H9 (cell line): ENCODE measurements around the gene THSD4. TPM values are rescaled to one million over a fixed set of nuclear protein-coding genes. Genes with fewer than 3 reads are reported as not detected.

Source experiments
- DNase-seq: peaks from one replicate; pipeline ENCODE4 v3.0.0-alpha.2; 2017
- H2AFZ ChIP-seq: one replicate; pipeline ENCODE4 v1.6.1; 2013; ENCODE audit warnings: mild to moderate bottlenecking, low read length, control low read depth, moderate library complexity
- H2AK5ac ChIP-seq: 2 replicates; pipeline ENCODE4 v1.6.1; 2013; ENCODE audit warnings: low read length, control low read depth, mixed read lengths; ENCODE audit not compliant: insufficient read length
- H2BK120ac ChIP-seq: one replicate; pipeline ENCODE4 v1.6.1; 2013; ENCODE audit warnings: low read depth, mild to moderate bottlenecking, low read length, control low read depth, inconsistent platforms; ENCODE audit not compliant: poor library complexity, severe bottlenecking
- H2BK12ac ChIP-seq: 2 replicates; pipeline ENCODE4 v1.6.1; 2013; ENCODE audit warnings: low read length, control low read depth, mixed read lengths, low read depth; ENCODE audit not compliant: insufficient read length
- H2BK15ac ChIP-seq: 2 replicates; pipeline ENCODE4 v1.6.1; 2013; ENCODE audit warnings: low read depth, low read length, control low read depth
- H2BK20ac ChIP-seq: one replicate; pipeline ENCODE4 v1.6.1; 2013; ENCODE audit warnings: low read depth, mild to moderate bottlenecking, low read length, control low read depth, inconsistent platforms; ENCODE audit not compliant: poor library complexity, severe bottlenecking
- H2BK5ac ChIP-seq: 2 replicates; pipeline ENCODE4 v1.6.1; 2013; ENCODE audit warnings: low read length, control low read depth, mixed read lengths; ENCODE audit not compliant: insufficient read length
- H3K14ac ChIP-seq: 2 replicates; pipeline ENCODE4 v1.6.1; 2013; ENCODE audit warnings: low read length, control low read depth; ENCODE audit not compliant: insufficient read depth
- H3K18ac ChIP-seq: 2 replicates; pipeline ENCODE4 v1.6.1; 2013; ENCODE audit warnings: low read depth, mild to moderate bottlenecking, mixed read lengths, low read length, control low read depth; ENCODE audit not compliant: insufficient read length
- H3K23ac ChIP-seq: 2 replicates; pipeline ENCODE4 v1.6.1; 2013; ENCODE audit warnings: low read length, control low read depth, mixed read lengths, low read depth; ENCODE audit not compliant: insufficient read length
- H3K23me2 ChIP-seq: 2 replicates; pipeline ENCODE4 v1.6.1; 2013; ENCODE audit warnings: low read depth, mild to moderate bottlenecking, mixed read lengths, low read length, control low read depth; ENCODE audit not compliant: insufficient read length, poor library complexity, severe bottlenecking
- H3K27ac ChIP-seq: 2 replicates; pipeline ENCODE4 v1.5.1; 2013; ENCODE audit warnings: low read length, control low read depth, mixed read lengths, low read depth; ENCODE audit not compliant: insufficient read length
- H3K27me3 ChIP-seq: 2 replicates; pipeline ENCODE4 v1.6.1; 2013; ENCODE audit warnings: low read length, control low read depth, inconsistent platforms; ENCODE audit not compliant: insufficient read depth
- H3K4ac ChIP-seq: 2 replicates; pipeline ENCODE4 v1.6.1; 2013; ENCODE audit warnings: low read depth, mild to moderate bottlenecking, control low read depth, inconsistent platforms, low read length, moderate library complexity
- H3K4me1 ChIP-seq: 2 replicates; pipeline ENCODE4 v1.6.1; 2013; ENCODE audit warnings: low read length, control low read depth, inconsistent platforms; ENCODE audit not compliant: insufficient read depth
- H3K4me2 ChIP-seq: 2 replicates; pipeline ENCODE4 v1.6.1; 2013; ENCODE audit warnings: low read length, control low read depth, mixed read lengths; ENCODE audit not compliant: insufficient read length, insufficient read depth
- H3K56ac ChIP-seq: 2 replicates; pipeline ENCODE4 v1.6.1; 2013; ENCODE audit warnings: low read depth, mild to moderate bottlenecking, mixed read lengths, low read length, control low read depth; ENCODE audit not compliant: insufficient read length
- H3K79me1 ChIP-seq: 2 replicates; pipeline ENCODE4 v1.6.1; 2013; ENCODE audit warnings: low read depth, mild to moderate bottlenecking, moderate library complexity, low read length, control low read depth, inconsistent platforms; ENCODE audit not compliant: insufficient read depth, poor library complexity, severe bottlenecking
- H3K79me2 ChIP-seq: 2 replicates; pipeline ENCODE4 v1.6.1; 2013; ENCODE audit warnings: low read length, control low read depth, inconsistent platforms; ENCODE audit not compliant: insufficient read depth
- H3K9ac ChIP-seq: 2 replicates; pipeline ENCODE4 v1.6.1; 2013; ENCODE audit warnings: low read length, control low read depth, mixed read lengths; ENCODE audit not compliant: insufficient read length; ENCODE audit errors: extremely low read depth
- H3K9me3 ChIP-seq: one replicate; pipeline ENCODE4 v1.6.1; 2013; ENCODE audit warnings: low read depth, low read length, inconsistent platforms; ENCODE audit not compliant: control insufficient read depth
- H3T11ph ChIP-seq: one replicate; pipeline ENCODE4 v1.6.1; 2013; ENCODE audit warnings: mild to moderate bottlenecking, low read length, control low read depth, inconsistent platforms
- H4K20me1 ChIP-seq: one replicate; pipeline ENCODE4 v1.6.1; 2013; ENCODE audit not compliant: control insufficient read depth, insufficient read length, insufficient read depth
- H4K5ac ChIP-seq: 2 replicates; pipeline ENCODE4 v1.6.1; 2013; ENCODE audit warnings: low read depth, mild to moderate bottlenecking, mixed read lengths, low read length, control low read depth; ENCODE audit not compliant: insufficient read length
- H4K8ac ChIP-seq: replicated peaks from 2 replicates; pipeline ENCODE4 v1.6.1; 2013; ENCODE audit warnings: low read length, control low read depth, mixed read lengths, low read depth; ENCODE audit not compliant: insufficient read length
- H4K91ac ChIP-seq: 2 replicates; pipeline ENCODE4 v1.6.1; 2013; ENCODE audit warnings: low read depth, mild to moderate bottlenecking, moderate library complexity, mixed read lengths, low read length, control low read depth; ENCODE audit not compliant: insufficient read length
- H3K27ac Mint-ChIP-seq, 3 experiments: 2 replicates in 2 of 3; 3 replicates in 1 of 3; pipeline ENCODE4 v1.8.0; 2020 to 2021; ENCODE audit warnings: mixed read lengths in 3 of 3, mild to moderate bottlenecking in 1 of 3, moderate library complexity in 1 of 3
- H3K27me3 Mint-ChIP-seq: 2 replicates; pipeline ENCODE4 v1.8.0; 2021; ENCODE audit warnings: low read depth, mild to moderate bottlenecking, moderate library complexity, mixed read lengths
- H3K36me3 Mint-ChIP-seq, 3 experiments: 2 replicates in 2 of 3; 3 replicates in 1 of 3; pipeline ENCODE4 v1.8.0; 2020 to 2021; ENCODE audit warnings: low read depth in 3 of 3, mixed read lengths in 3 of 3; ENCODE audit not compliant: insufficient read depth in 1 of 3
- H3K4me1 Mint-ChIP-seq, 2 experiments: 2 replicates each; pipeline ENCODE4 v1.8.0; 2020; ENCODE audit warnings: mixed read lengths in 2 of 2
- H3K4me3 Mint-ChIP-seq, 2 experiments: 2 replicates in 1 of 2; 3 replicates in 1 of 2; pipeline ENCODE4 v1.8.0; 2020 to 2021; ENCODE audit warnings: mild to moderate bottlenecking in 2 of 2, mixed read lengths in 2 of 2, moderate library complexity in 1 of 2
- H3K9me3 Mint-ChIP-seq, 2 experiments: 2 replicates in 1 of 2; 3 replicates in 1 of 2; pipeline ENCODE4 v1.8.0; 2020; ENCODE audit warnings: mild to moderate bottlenecking in 2 of 2, mixed read lengths in 2 of 2, moderate library complexity in 1 of 2
- WGBS: extraction: QIAGEN DNeasy Blood & Tissue Kit; methylation state at CpG from one replicate; pipeline ENCODE4 v1.1.7; 2013; ENCODE audit warnings: missing lambda C conversion rate, low lambda C conversion rate, mixed read lengths; ENCODE audit not compliant: insufficient read length; ENCODE audit errors: extremely low coverage; 5-methylcytosine and 5-hydroxymethylcytosine counted together
- total RNA-seq: library from RNA; stranded (reverse); gene quantifications from 2 replicates; pipeline ENCODE4 v1.2.1, GENCODE V29; 2021
- TF ChIP-seq, protein P1 (sequence below): fragments of 200-600 bp; sonication (generic); conservative IDR thresholded peaks from 3 replicates; pipeline ENCODE4 v1.8.0; 2021; ENCODE audit warnings: antibody characterized with exemption, mild to moderate bottlenecking

Gene THSD4
- total RNA-seq, 1 experiment from 2014 or later = 5.5 TPM

DNA sequence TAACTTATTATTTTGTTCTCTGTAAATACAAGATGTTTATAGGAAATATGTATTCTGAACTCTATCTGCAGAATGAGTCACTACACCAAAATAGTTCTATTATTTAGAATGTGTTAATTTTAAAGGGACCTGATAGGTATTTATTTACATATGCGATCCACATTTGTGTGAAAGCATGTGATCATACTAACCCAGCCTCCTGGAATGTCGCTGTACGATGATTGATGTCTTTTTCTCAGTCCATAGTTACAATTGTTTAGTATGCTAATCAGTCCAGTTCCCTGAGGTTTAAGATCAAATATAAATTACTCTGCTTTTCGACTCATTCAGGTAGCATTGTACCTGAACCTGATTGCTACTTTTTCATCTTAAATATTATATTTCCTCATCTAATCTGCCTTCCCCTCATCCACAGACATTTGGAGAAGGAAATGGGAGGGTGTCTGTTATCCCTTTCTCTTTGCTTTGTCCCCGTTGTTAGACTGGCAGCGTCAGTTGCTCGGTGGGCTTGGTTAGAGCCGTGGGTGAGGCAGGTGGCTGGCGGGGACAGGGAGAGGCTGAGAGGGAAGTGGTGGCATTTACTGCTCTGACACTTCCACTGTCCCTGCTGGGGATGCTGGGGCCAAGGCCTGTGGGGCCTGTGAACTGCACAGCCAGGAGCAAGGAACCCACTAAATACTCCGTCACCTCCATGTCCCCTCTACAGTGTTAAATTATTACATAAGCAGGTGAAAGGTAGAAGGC, 667.3 kb downstream of the THSD4 start:
- Histone ChIP-seq H3K9ac (no peak overlapping the region), H3K79me2 (no peaks in the 10 kb centered on the region), H3K14ac (no peak overlapping the region), H2AFZ (no peak overlapping the region), H3K23ac (no peak overlapping the region), H3K4me2 (no peak overlapping the region), H2BK12ac (no peak overlapping the region), H3T11ph (no peak overlapping the region), H3K4ac (no peak overlapping the region), H3K23me2 (no peaks in the 10 kb centered on the region), H2BK15ac (no peak overlapping the region), H2AK5ac (no peak overlapping the region), H3K56ac (no peak overlapping the region), H3K4me1 (no peaks in the 10 kb centered on the region; the same call in 1 of the 2 replicates), H4K91ac (no peak overlapping the region), H3K18ac (no peak overlapping the region), H2BK5ac (no peak overlapping the region), H3K27ac (no peak overlapping the region), H3K79me1 (no peaks in the 10 kb centered on the region), H3K9me3 (no peaks in the 10 kb centered on the region), H3K27me3 (no peaks in the 10 kb centered on the region), H2BK20ac (no peak overlapping the region), H4K20me1 (no peaks in the 10 kb centered on the region), H4K8ac (no peak overlapping the region), H4K5ac (no peak overlapping the region), H2BK120ac (no peak overlapping the region)
- TF ChIP-seq, protein P1, sequence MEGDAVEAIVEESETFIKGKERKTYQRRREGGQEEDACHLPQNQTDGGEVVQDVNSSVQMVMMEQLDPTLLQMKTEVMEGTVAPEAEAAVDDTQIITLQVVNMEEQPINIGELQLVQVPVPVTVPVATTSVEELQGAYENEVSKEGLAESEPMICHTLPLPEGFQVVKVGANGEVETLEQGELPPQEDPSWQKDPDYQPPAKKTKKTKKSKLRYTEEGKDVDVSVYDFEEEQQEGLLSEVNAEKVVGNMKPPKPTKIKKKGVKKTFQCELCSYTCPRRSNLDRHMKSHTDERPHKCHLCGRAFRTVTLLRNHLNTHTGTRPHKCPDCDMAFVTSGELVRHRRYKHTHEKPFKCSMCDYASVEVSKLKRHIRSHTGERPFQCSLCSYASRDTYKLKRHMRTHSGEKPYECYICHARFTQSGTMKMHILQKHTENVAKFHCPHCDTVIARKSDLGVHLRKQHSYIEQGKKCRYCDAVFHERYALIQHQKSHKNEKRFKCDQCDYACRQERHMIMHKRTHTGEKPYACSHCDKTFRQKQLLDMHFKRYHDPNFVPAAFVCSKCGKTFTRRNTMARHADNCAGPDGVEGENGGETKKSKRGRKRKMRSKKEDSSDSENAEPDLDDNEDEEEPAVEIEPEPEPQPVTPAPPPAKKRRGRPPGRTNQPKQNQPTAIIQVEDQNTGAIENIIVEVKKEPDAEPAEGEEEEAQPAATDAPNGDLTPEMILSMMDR = no peak
- H3K27me3 Mint-ChIP-seq = peaks cover 3% of the 10 kb centered on the region
- H3K4me1 Mint-ChIP-seq = peaks cover 9% of the 10 kb centered on the region in 2 experiments
- no peak overlapping the region for H3K4me3 Mint-ChIP-seq
- DNase-seq = no peak
- no peaks in the 10 kb centered on the region for H3K36me3 Mint-ChIP-seq
- WGBS = 100% methylated on average over 1 of the region's 10 CpGs
- no peaks in the 10 kb centered on the region for H3K9me3 Mint-ChIP-seq
- H3K27ac Mint-ChIP-seq = no peak overlapping the region
